GM12878 (cell line): ENCODE data around the gene SRPX2. TPM values are rescaled to one million over a fixed set of nuclear protein-coding genes. Genes with fewer than 3 reads are reported as not detected.

Experiments
- ATAC-seq: fragments of 200-7000 bp; cut with Tn5 transposase; 3 replicates; pipeline ENCODE4 v1.9.1; 2020; ENCODE audit warnings: mild to moderate bottlenecking, moderate library complexity
- BruUV-seq: library from RNA; stranded (reverse); fragments of 400-500 nt; replicated peaks from 2 replicates; lab custom pipeline; 2021; lab: Mats Ljungman, UMichigan
- CTCF ChIA-PET: fragments of 300-600 bp; sonication (Branson Sonifier 250); formaldehyde crosslinking; extraction: SDS; loops from one replicate; lab custom pipeline; 2021; ENCODE audit warnings: inconsistent platforms; lab: Yijun Ruan, JAX
- POLR2A ChIA-PET: fragments of 350-600 bp; formaldehyde crosslinking; extraction: SDS; loops from one replicate; lab custom pipeline; 2021; ENCODE audit warnings: inconsistent platforms; lab: Charles Lee
- RAD21 ChIA-PET: fragments of 300-600 bp; sonication (Branson Sonifier 250); formaldehyde crosslinking; loops from one replicate; lab custom pipeline; 2023; ENCODE audit warnings: antibody characterized with exemption; ENCODE audit not compliant: unreplicated experiment; lab: Charles Lee
- SMC1A ChIA-PET: fragments of 300-600 bp; sonication (Branson Sonifier 250); formaldehyde crosslinking; loops from one replicate; lab custom pipeline; 2023; ENCODE audit not compliant: unreplicated experiment, uncharacterized antibody; lab: Charles Lee
- DNase-seq: peaks from one replicate; pipeline ENCODE4 v3.0.0-alpha.2; 2011; ENCODE audit warnings: low read depth, low spot score
- FAIRE-seq: peaks from 3 replicates; lab custom pipeline; 2011; peaks lifted over from hg19 to GRCh38; lab: Jason Lieb, UNC
- H2AFZ ChIP-seq: 2 replicates; pipeline ENCODE4 v1.6.0; 2011; ENCODE audit warnings: low read depth, low read length, control low read depth; ENCODE audit not compliant: control insufficient read depth
- H3K27ac ChIP-seq: 2 replicates; pipeline ENCODE4 v1.5.1; 2011; ENCODE audit warnings: control low read depth; ENCODE audit not compliant: control insufficient read depth, insufficient read depth
- H3K27me3 ChIP-seq, 2 experiments: replicated peaks in 1 of 2; 2 replicates each; pipeline versions ENCODE4 v1.6.0 to v1.6.1; 2011; ENCODE audit warnings: low read length in 1 of 2; ENCODE audit not compliant: control insufficient read depth in 2 of 2, insufficient read depth in 2 of 2
- H3K36me3 ChIP-seq, 2 experiments: 2 replicates each; pipeline ENCODE4 v1.5.1; 2011; ENCODE audit warnings: low read length in 1 of 2; ENCODE audit not compliant: control insufficient read depth in 2 of 2, insufficient read depth in 2 of 2
- H3K4me1 ChIP-seq: 2 replicates; pipeline ENCODE4 v1.6.1; 2011; ENCODE audit warnings: mild to moderate bottlenecking, low read length, moderate library complexity, mixed read lengths; ENCODE audit not compliant: control insufficient read depth, insufficient read depth
- H3K4me2 ChIP-seq: 2 replicates; pipeline ENCODE4 v1.6.0; 2011; ENCODE audit warnings: control low read depth; ENCODE audit not compliant: control insufficient read depth, insufficient read depth
- H3K4me3 ChIP-seq: fragments of 200-600 bp; sonication (generic); 2 replicates; pipeline ENCODE4 v1.5.1; 2016
- H3K79me2 ChIP-seq: 2 replicates; pipeline ENCODE4 v1.6.0; 2011; ENCODE audit warnings: low read length; ENCODE audit not compliant: control insufficient read depth, insufficient read depth
- H3K9ac ChIP-seq: 2 replicates; pipeline ENCODE4 v1.8.0; 2011; ENCODE audit warnings: low read length, control low read depth, mixed read lengths; ENCODE audit not compliant: control insufficient read depth, insufficient read depth
- H3K9me3 ChIP-seq: replicated peaks from 3 replicates; pipeline ENCODE4 v1.5.1; 2011; ENCODE audit warnings: mild to moderate bottlenecking, low read length; ENCODE audit not compliant: control insufficient read depth, insufficient read depth
- H4K20me1 ChIP-seq: 2 replicates; pipeline ENCODE4 v1.6.0; 2011; ENCODE audit not compliant: control insufficient read depth, insufficient read depth
- BCL3 ChIP-seq: IDR thresholded peaks from 2 replicates; pipeline ENCODE4 v1.6.1; 2011; ENCODE audit warnings: borderline replicate concordance, low read depth, mild to moderate bottlenecking, moderate library complexity, low read length; ENCODE audit not compliant: insufficient read depth, poor library complexity, severe bottlenecking
- CBX5 ChIP-seq: sonication (generic); IDR thresholded peaks from 2 replicates; pipeline ENCODE4 v1.6.1; 2016; ENCODE audit warnings: low read depth, moderate library complexity, mild to moderate bottlenecking, inconsistent platforms
- DPF2 ChIP-seq: fragments of 450-650 bp; IDR thresholded peaks from 2 replicates; pipeline ENCODE4 v1.6.1; 2017; ENCODE audit warnings: mild to moderate bottlenecking
- HSF1 ChIP-seq: fragments of 150-350 bp; IDR thresholded peaks from 2 replicates; pipeline ENCODE4 v1.6.1; 2014; ENCODE audit warnings: mild to moderate bottlenecking, low read depth, low read length
- IKZF2 ChIP-seq, 2 experiments: fragments of 450-650 bp; IDR thresholded peaks; 2 replicates each; pipeline ENCODE4 v1.6.1; 2017; ENCODE audit warnings: mild to moderate bottlenecking in 2 of 2, moderate library complexity in 2 of 2
- MTA2 ChIP-seq: fragments of 450-650 bp; IDR thresholded peaks from 2 replicates; pipeline ENCODE4 v1.6.1; 2016; ENCODE audit warnings: low read depth, mild to moderate bottlenecking, moderate library complexity
- NR2C2 ChIP-seq: IDR thresholded peaks from 2 replicates; pipeline ENCODE4 v1.6.1; 2011; ENCODE audit warnings: borderline replicate concordance, low read depth; ENCODE audit not compliant: control insufficient read depth, insufficient read length
- PML ChIP-seq: IDR thresholded peaks from 2 replicates; pipeline ENCODE4 v1.6.1; 2012; ENCODE audit warnings: low read length, inconsistent platforms
- POLR2AphosphoS5 ChIP-seq: IDR thresholded peaks from 2 replicates; pipeline ENCODE4 v1.6.1; 2011; ENCODE audit warnings: mild to moderate bottlenecking, low read length, inconsistent platforms
- RBBP5 ChIP-seq: fragments of 200-600 bp; sonication (generic); conservative IDR thresholded peaks from 2 replicates; pipeline ENCODE4 v1.6.1; 2016
- TAF1 ChIP-seq: IDR thresholded peaks from 2 replicates; pipeline ENCODE4 v1.6.1; 2011; ENCODE audit warnings: mild to moderate bottlenecking, low read depth, low read length, borderline replicate concordance
- TARDBP ChIP-seq: IDR thresholded peaks from 2 replicates; pipeline ENCODE4 v1.6.1; 2016; ENCODE audit warnings: borderline replicate concordance
- TCF3 ChIP-seq: IDR thresholded peaks from 2 replicates; pipeline ENCODE4 v1.6.1; 2012; ENCODE audit warnings: low read depth, mild to moderate bottlenecking, low read length, borderline replicate concordance; ENCODE audit not compliant: insufficient read depth
- ZBTB33 ChIP-seq: fragments of 450-650 bp; IDR thresholded peaks from 2 replicates; pipeline ENCODE4 v1.6.1; 2017; ENCODE audit warnings: mild to moderate bottlenecking
- ZNF384 ChIP-seq: IDR thresholded peaks from 2 replicates; pipeline ENCODE4 v1.6.1; 2012; ENCODE audit warnings: low read depth, mild to moderate bottlenecking, low read length, improper control_type of control experiment, borderline replicate concordance
- WGBS: methylation state at CpG from one replicate; pipeline ENCODE4 v1.1.6; 2016; ENCODE audit warnings: low lambda C conversion rate; ENCODE audit not compliant: insufficient replicate concordance, insufficient coverage; ENCODE audit errors: missing lambda C conversion rate; 5-methylcytosine and 5-hydroxymethylcytosine counted together
- in situ Hi-C: fragments of 300-500 bp; cut with MboI; formaldehyde crosslinking; loops from 9 replicates; pipeline ENCODE4 v1.14.3; 2018; ENCODE audit warnings: mixed read lengths
- intact Hi-C: fragments of 100-400 bp; cut with micrococcal nuclease; formaldehyde crosslinking; loops from one replicate; pipeline ENCODE4 v1.14.2; 2022; ENCODE audit not compliant: unreplicated experiment
- polyA plus RNA-seq, 11 experiments: library from polyadenylated mRNA; depleted of rRNA in 4 of 11; unstranded in 6 of 11; stranded (reverse) in 5 of 11; fragments of >200 nt; fragmentation: Nextera tagmentation in 4 of 11; fragmentation: Illumina TruSeq in 1 of 11; extraction: Ambion mirVana in 4 of 11; extraction: Trizol in 1 of 11; gene quantifications; 1 replicate in 1 of 11; 2 replicates in 10 of 11; pipeline versions ENCODE4 v1.2.1 to v1.2.3, GENCODE V29; 2011 to 2016; ENCODE audit warnings: inconsistent platforms in 2 of 11, missing spikeins in 2 of 11, low read depth in 1 of 11
- total RNA-seq, 4 experiments: library from RNA; depleted of rRNA in 3 of 4; stranded (reverse); fragments of >200 nt in 3 of 4; fragmentation: Illumina TruSeq in 1 of 4; extraction: Trizol in 1 of 4; gene quantifications; 2 replicates each; pipeline versions ENCODE4 v1.2.1 to v1.2.3, GENCODE V29; 2013 to 2021

Gene SRPX2
- total and polyA plus RNA-seq, 10 of the 15 experiments (the other 5 are each of a cell fraction or from before 2014, with no cell fraction given) = not detected

GRCh38 chrX:100720301-100720700 lies 76.3 kb downstream of the SRPX2 start:
- ChIA-PET CTCF (no interaction called here), POLR2A (no interaction called here), SMC1A (interaction anchor here (0.6 to 0.8 kb wide), 2 partner anchors 10 to 81 kb away, joined by 3 read pairs; no protein-coding TSS in a partner anchor), RAD21 (no interaction called here)
- Histone ChIP-seq H3K4me1 (no peaks in the 10 kb centered on the region), H3K36me3 (no peaks in the 10 kb centered on the region), H4K20me1 (no peaks in the 10 kb centered on the region), H3K4me2 (no peak overlapping the region), H2AFZ (no peak overlapping the region), H3K27ac (no peak overlapping the region), H3K79me2 (no peaks in the 10 kb centered on the region), H3K27me3 (no peaks in the 10 kb centered on the region), H3K9ac (no peak overlapping the region), H3K4me3 (no peak overlapping the region), H3K9me3 (no peaks in the 10 kb centered on the region)
- DNase-seq (no peak), ATAC-seq (no peak), FAIRE-seq (no peak)
- TF ChIP-seq POLR2AphosphoS5 (no peak), ZNF384 (no peak)
- in situ Hi-C loops = no loop called here
- intact Hi-C loops = no loop called here
- 28% methylated on average over 2 of the region's 2 CpGs for WGBS
- no TSS peak for BruUV-seq

- Histone ChIP-seq H3K27ac (no peak overlapping the region), H4K20me1 (no peaks in the 10 kb centered on the region), H3K4me1 (no peaks in the 10 kb centered on the region), H3K79me2 (no peaks in the 10 kb centered on the region), H3K27me3 (no peaks in the 10 kb centered on the region), H3K4me3 (no peak overlapping the region), H2AFZ (no peak overlapping the region), H3K4me2 (no peak overlapping the region), H3K9ac (no peak overlapping the region), H3K36me3 (no peaks in the 10 kb centered on the region), H3K9me3 (no peaks in the 10 kb centered on the region)
- no TSS peak for BruUV-seq
- ATAC-seq (no peak), FAIRE-seq (no peak), DNase-seq (no peak)
- in situ Hi-C loops = no loop called here
- ChIA-PET POLR2A (no interaction called here), CTCF (interaction anchor here (1.3 kb wide), 1 partner anchor 34 kb away, joined by 3 read pairs; no protein-coding TSS in a partner anchor), SMC1A (interaction anchor here (0.6 kb wide), 1 partner anchor 422 kb away, joined by 3 read pairs; no protein-coding TSS in a partner anchor), RAD21 (no interaction called here)
- intact Hi-C loops = no loop called here
- no peak for TF ChIP-seq TARDBP
- no peak for TF ChIP-seq MTA2
- TF ChIP-seq TCF3 = no peak
- TF ChIP-seq DPF2 = no peak
- TF ChIP-seq BCL3 = no peak
- TF ChIP-seq NR2C2 = no peak
- TF ChIP-seq TAF1 = no peak
- TF ChIP-seq IKZF2 (IDR thresholded peaks at IDR 0.05) = no peak
- TF ChIP-seq CBX5 = no peak
- TF ChIP-seq ZBTB33 = no peak
- no peak for TF ChIP-seq HSF1
- TF ChIP-seq RBBP5 = no peak
- no peak for TF ChIP-seq PML
Measured at GRCh38 chrX:100721328-100721727, 77.3 kb downstream of the SRPX2 start.
